H9 (cell line): ENCODE results near the gene WDR55. TPM values are rescaled to one million over a fixed set of nuclear protein-coding genes. Genes with fewer than 3 reads are reported as not detected.
"Not testable (repeated sequence)": the region's sequence is repeated elsewhere in the genome, so short reads cannot be mapped to it uniquely, and the experiment has no call there.

Source experiments
- DNase-seq: peaks from one replicate; pipeline ENCODE4 v3.0.0-alpha.2; 2017
- H2AFZ ChIP-seq: one replicate; pipeline ENCODE4 v1.6.1; 2013; ENCODE audit warnings: mild to moderate bottlenecking, low read length, control low read depth, moderate library complexity
- H2AK5ac ChIP-seq: 2 replicates; pipeline ENCODE4 v1.6.1; 2013; ENCODE audit warnings: low read length, control low read depth, mixed read lengths; ENCODE audit not compliant: insufficient read length
- H2BK120ac ChIP-seq: one replicate; pipeline ENCODE4 v1.6.1; 2013; ENCODE audit warnings: low read depth, mild to moderate bottlenecking, low read length, control low read depth, inconsistent platforms; ENCODE audit not compliant: poor library complexity, severe bottlenecking
- H2BK12ac ChIP-seq: 2 replicates; pipeline ENCODE4 v1.6.1; 2013; ENCODE audit warnings: low read length, control low read depth, mixed read lengths, low read depth; ENCODE audit not compliant: insufficient read length
- H2BK15ac ChIP-seq: 2 replicates; pipeline ENCODE4 v1.6.1; 2013; ENCODE audit warnings: low read depth, low read length, control low read depth
- H2BK20ac ChIP-seq: one replicate; pipeline ENCODE4 v1.6.1; 2013; ENCODE audit warnings: low read depth, mild to moderate bottlenecking, low read length, control low read depth, inconsistent platforms; ENCODE audit not compliant: poor library complexity, severe bottlenecking
- H2BK5ac ChIP-seq: 2 replicates; pipeline ENCODE4 v1.6.1; 2013; ENCODE audit warnings: low read length, control low read depth, mixed read lengths; ENCODE audit not compliant: insufficient read length
- H3K14ac ChIP-seq: 2 replicates; pipeline ENCODE4 v1.6.1; 2013; ENCODE audit warnings: low read length, control low read depth; ENCODE audit not compliant: insufficient read depth
- H3K18ac ChIP-seq: 2 replicates; pipeline ENCODE4 v1.6.1; 2013; ENCODE audit warnings: low read depth, mild to moderate bottlenecking, mixed read lengths, low read length, control low read depth; ENCODE audit not compliant: insufficient read length
- H3K23ac ChIP-seq: 2 replicates; pipeline ENCODE4 v1.6.1; 2013; ENCODE audit warnings: low read length, control low read depth, mixed read lengths, low read depth; ENCODE audit not compliant: insufficient read length
- H3K23me2 ChIP-seq: 2 replicates; pipeline ENCODE4 v1.6.1; 2013; ENCODE audit warnings: low read depth, mild to moderate bottlenecking, mixed read lengths, low read length, control low read depth; ENCODE audit not compliant: insufficient read length, poor library complexity, severe bottlenecking
- H3K27ac ChIP-seq: 2 replicates; pipeline ENCODE4 v1.5.1; 2013; ENCODE audit warnings: low read length, control low read depth, mixed read lengths, low read depth; ENCODE audit not compliant: insufficient read length
- H3K27me3 ChIP-seq: 2 replicates; pipeline ENCODE4 v1.6.1; 2013; ENCODE audit warnings: low read length, control low read depth, inconsistent platforms; ENCODE audit not compliant: insufficient read depth
- H3K4ac ChIP-seq: 2 replicates; pipeline ENCODE4 v1.6.1; 2013; ENCODE audit warnings: low read depth, mild to moderate bottlenecking, control low read depth, inconsistent platforms, low read length, moderate library complexity
- H3K4me1 ChIP-seq: 2 replicates; pipeline ENCODE4 v1.6.1; 2013; ENCODE audit warnings: low read length, control low read depth, inconsistent platforms; ENCODE audit not compliant: insufficient read depth
- H3K4me2 ChIP-seq: 2 replicates; pipeline ENCODE4 v1.6.1; 2013; ENCODE audit warnings: low read length, control low read depth, mixed read lengths; ENCODE audit not compliant: insufficient read length, insufficient read depth
- H3K56ac ChIP-seq: 2 replicates; pipeline ENCODE4 v1.6.1; 2013; ENCODE audit warnings: low read depth, mild to moderate bottlenecking, mixed read lengths, low read length, control low read depth; ENCODE audit not compliant: insufficient read length
- H3K79me1 ChIP-seq: 2 replicates; pipeline ENCODE4 v1.6.1; 2013; ENCODE audit warnings: low read depth, mild to moderate bottlenecking, moderate library complexity, low read length, control low read depth, inconsistent platforms; ENCODE audit not compliant: insufficient read depth, poor library complexity, severe bottlenecking
- H3K79me2 ChIP-seq: 2 replicates; pipeline ENCODE4 v1.6.1; 2013; ENCODE audit warnings: low read length, control low read depth, inconsistent platforms; ENCODE audit not compliant: insufficient read depth
- H3K9ac ChIP-seq: 2 replicates; pipeline ENCODE4 v1.6.1; 2013; ENCODE audit warnings: low read length, control low read depth, mixed read lengths; ENCODE audit not compliant: insufficient read length; ENCODE audit errors: extremely low read depth
- H3K9me3 ChIP-seq: one replicate; pipeline ENCODE4 v1.6.1; 2013; ENCODE audit warnings: low read depth, low read length, inconsistent platforms; ENCODE audit not compliant: control insufficient read depth
- H3T11ph ChIP-seq: one replicate; pipeline ENCODE4 v1.6.1; 2013; ENCODE audit warnings: mild to moderate bottlenecking, low read length, control low read depth, inconsistent platforms
- H4K20me1 ChIP-seq: one replicate; pipeline ENCODE4 v1.6.1; 2013; ENCODE audit not compliant: control insufficient read depth, insufficient read length, insufficient read depth
- H4K5ac ChIP-seq: 2 replicates; pipeline ENCODE4 v1.6.1; 2013; ENCODE audit warnings: low read depth, mild to moderate bottlenecking, mixed read lengths, low read length, control low read depth; ENCODE audit not compliant: insufficient read length
- H4K8ac ChIP-seq: replicated peaks from 2 replicates; pipeline ENCODE4 v1.6.1; 2013; ENCODE audit warnings: low read length, control low read depth, mixed read lengths, low read depth; ENCODE audit not compliant: insufficient read length
- H4K91ac ChIP-seq: 2 replicates; pipeline ENCODE4 v1.6.1; 2013; ENCODE audit warnings: low read depth, mild to moderate bottlenecking, moderate library complexity, mixed read lengths, low read length, control low read depth; ENCODE audit not compliant: insufficient read length
- H3K27ac Mint-ChIP-seq, 3 experiments: 2 replicates in 2 of 3; 3 replicates in 1 of 3; pipeline ENCODE4 v1.8.0; 2020 to 2021; ENCODE audit warnings: mixed read lengths in 3 of 3, mild to moderate bottlenecking in 1 of 3, moderate library complexity in 1 of 3
- H3K27me3 Mint-ChIP-seq: 2 replicates; pipeline ENCODE4 v1.8.0; 2021; ENCODE audit warnings: low read depth, mild to moderate bottlenecking, moderate library complexity, mixed read lengths
- H3K36me3 Mint-ChIP-seq, 3 experiments: 2 replicates in 2 of 3; 3 replicates in 1 of 3; pipeline ENCODE4 v1.8.0; 2020 to 2021; ENCODE audit warnings: low read depth in 3 of 3, mixed read lengths in 3 of 3; ENCODE audit not compliant: insufficient read depth in 1 of 3
- H3K4me1 Mint-ChIP-seq, 2 experiments: 2 replicates each; pipeline ENCODE4 v1.8.0; 2020; ENCODE audit warnings: mixed read lengths in 2 of 2
- H3K4me3 Mint-ChIP-seq, 2 experiments: 2 replicates in 1 of 2; 3 replicates in 1 of 2; pipeline ENCODE4 v1.8.0; 2020 to 2021; ENCODE audit warnings: mild to moderate bottlenecking in 2 of 2, mixed read lengths in 2 of 2, moderate library complexity in 1 of 2
- H3K9me3 Mint-ChIP-seq, 2 experiments: 2 replicates in 1 of 2; 3 replicates in 1 of 2; pipeline ENCODE4 v1.8.0; 2020; ENCODE audit warnings: mild to moderate bottlenecking in 2 of 2, mixed read lengths in 2 of 2, moderate library complexity in 1 of 2
- WGBS: extraction: QIAGEN DNeasy Blood & Tissue Kit; methylation state at CpG from one replicate; pipeline ENCODE4 v1.1.7; 2013; ENCODE audit warnings: missing lambda C conversion rate, low lambda C conversion rate, mixed read lengths; ENCODE audit not compliant: insufficient read length; ENCODE audit errors: extremely low coverage; 5-methylcytosine and 5-hydroxymethylcytosine counted together
- total RNA-seq: library from RNA; stranded (reverse); gene quantifications from 2 replicates; pipeline ENCODE4 v1.2.1, GENCODE V29; 2021
- TF ChIP-seq, protein P1 (sequence below): fragments of 200-600 bp; sonication (generic); conservative IDR thresholded peaks from 3 replicates; pipeline ENCODE4 v1.8.0; 2021; ENCODE audit warnings: antibody characterized with exemption, mild to moderate bottlenecking

The WDR55 gene
- total RNA-seq, 1 experiment from 2014 or later, result 24.7 TPM

DNA sequence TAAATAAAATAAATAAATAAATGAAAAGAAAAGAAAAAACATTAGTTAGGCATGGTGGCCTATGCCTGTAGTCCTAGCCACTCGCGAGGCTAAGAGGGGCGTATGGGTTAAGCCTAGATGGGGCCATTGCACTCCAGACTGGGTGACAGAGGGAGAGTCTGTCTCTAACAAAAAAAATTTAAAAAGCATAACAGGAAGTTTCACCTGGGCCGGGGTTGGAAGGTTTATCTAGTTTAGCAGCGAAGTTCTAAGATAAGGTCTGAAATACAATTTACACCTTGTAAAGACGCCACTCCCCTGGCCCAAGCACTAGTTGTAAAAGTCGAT, 53.5 kb downstream of the WDR55 start:
- H3K9ac ChIP-seq, result no peak overlapping the region
- no peaks in the 10 kb centered on the region for H3K79me1 ChIP-seq
- H2BK120ac ChIP-seq, result no peak overlapping the region
- no peak overlapping the region for H3K27ac ChIP-seq
- TF ChIP-seq, protein P1, sequence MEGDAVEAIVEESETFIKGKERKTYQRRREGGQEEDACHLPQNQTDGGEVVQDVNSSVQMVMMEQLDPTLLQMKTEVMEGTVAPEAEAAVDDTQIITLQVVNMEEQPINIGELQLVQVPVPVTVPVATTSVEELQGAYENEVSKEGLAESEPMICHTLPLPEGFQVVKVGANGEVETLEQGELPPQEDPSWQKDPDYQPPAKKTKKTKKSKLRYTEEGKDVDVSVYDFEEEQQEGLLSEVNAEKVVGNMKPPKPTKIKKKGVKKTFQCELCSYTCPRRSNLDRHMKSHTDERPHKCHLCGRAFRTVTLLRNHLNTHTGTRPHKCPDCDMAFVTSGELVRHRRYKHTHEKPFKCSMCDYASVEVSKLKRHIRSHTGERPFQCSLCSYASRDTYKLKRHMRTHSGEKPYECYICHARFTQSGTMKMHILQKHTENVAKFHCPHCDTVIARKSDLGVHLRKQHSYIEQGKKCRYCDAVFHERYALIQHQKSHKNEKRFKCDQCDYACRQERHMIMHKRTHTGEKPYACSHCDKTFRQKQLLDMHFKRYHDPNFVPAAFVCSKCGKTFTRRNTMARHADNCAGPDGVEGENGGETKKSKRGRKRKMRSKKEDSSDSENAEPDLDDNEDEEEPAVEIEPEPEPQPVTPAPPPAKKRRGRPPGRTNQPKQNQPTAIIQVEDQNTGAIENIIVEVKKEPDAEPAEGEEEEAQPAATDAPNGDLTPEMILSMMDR, result no peak
- H4K20me1 ChIP-seq, result no peaks in the 10 kb centered on the region
- no peaks in the 10 kb centered on the region for H3K23me2 ChIP-seq
- H2BK20ac ChIP-seq, result no peak overlapping the region
- no peak overlapping the region for H3K4ac ChIP-seq
- H2BK5ac ChIP-seq, result no peak overlapping the region
- H2BK15ac ChIP-seq, result no peak overlapping the region
- H3K36me3 Mint-ChIP-seq, result no peaks in the 10 kb centered on the region
- no peaks in the 10 kb centered on the region for H3K9me3 ChIP-seq
- no peak overlapping the region for H2BK12ac ChIP-seq
- peaks cover 0 to 3% of the 10 kb centered on the region in 2 experiments; a peak in 2 of 5 replicates for H3K9me3 Mint-ChIP-seq
- no peak overlapping the region for H3K18ac ChIP-seq
- no peak for DNase-seq
- no peaks in the 10 kb centered on the region for H3K4me1 Mint-ChIP-seq
- no peak overlapping the region for H3K56ac ChIP-seq
- H3K27me3 Mint-ChIP-seq, result peaks cover 5% of the 10 kb centered on the region
- H4K5ac ChIP-seq, result no peak overlapping the region
- H3K4me1 ChIP-seq, result no peaks in the 10 kb centered on the region
- H3K4me2 ChIP-seq, result no peak overlapping the region
- no peak overlapping the region for H3K4me3 Mint-ChIP-seq
- H2AK5ac ChIP-seq, result no peak overlapping the region
- H4K91ac ChIP-seq, result no peak overlapping the region
- H4K8ac ChIP-seq, result no peak overlapping the region
- no peak overlapping the region for H2AFZ ChIP-seq
- H3K27ac Mint-ChIP-seq, result no peak overlapping the region
- no peak overlapping the region for H3K14ac ChIP-seq
- H3K23ac ChIP-seq, result no peak overlapping the region
- H3K79me2 ChIP-seq, result no peaks in the 10 kb centered on the region
- WGBS, result no CpG with 5 or more reads among the region's 7 CpGs
- no peak overlapping the region for H3T11ph ChIP-seq
- no peaks in the 10 kb centered on the region for H3K27me3 ChIP-seq

DNA sequence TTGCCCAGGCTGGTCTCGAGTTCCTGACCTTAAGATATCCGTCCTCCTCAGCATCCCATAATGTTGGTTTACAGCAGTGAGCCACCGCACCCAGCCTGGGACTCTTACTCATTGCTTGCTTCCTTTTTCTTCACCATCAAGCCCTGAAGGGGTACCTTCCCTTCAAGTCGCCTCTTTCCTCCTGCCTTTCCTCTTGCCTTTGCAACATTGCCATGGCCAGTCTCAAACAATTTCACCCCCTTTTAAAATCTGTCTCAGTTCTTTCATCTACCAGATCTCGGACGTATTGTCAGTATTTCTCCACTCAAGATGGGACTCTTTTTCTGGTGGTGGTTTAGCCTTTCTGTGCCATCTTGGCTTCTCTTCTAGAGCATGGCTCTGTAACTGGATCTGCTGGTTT, 56.0 kb downstream of the WDR55 start:
- H3K79me1 ChIP-seq, H2BK5ac ChIP-seq, H4K91ac ChIP-seq, H3K4me1 ChIP-seq, H3K27me3 ChIP-seq, H3K27me3 Mint-ChIP-seq, H3K9me3 ChIP-seq, H4K5ac ChIP-seq, H3K27ac Mint-ChIP-seq, H2AFZ ChIP-seq, H2BK15ac ChIP-seq, H3K23ac ChIP-seq, H3K4me2 ChIP-seq, H3K9ac ChIP-seq, H4K8ac ChIP-seq, H2BK120ac ChIP-seq, H3K27ac ChIP-seq, H3K36me3 Mint-ChIP-seq, H3K4me1 Mint-ChIP-seq, H2BK12ac ChIP-seq, H3K9me3 Mint-ChIP-seq, H3K18ac ChIP-seq, H3K4me3 Mint-ChIP-seq, H3K4ac ChIP-seq, DNase-seq, H2AK5ac ChIP-seq, H3T11ph ChIP-seq, H3K56ac ChIP-seq, H3K79me2 ChIP-seq, H3K23me2 ChIP-seq, H2BK20ac ChIP-seq, H3K14ac ChIP-seq, H4K20me1 ChIP-seq: not testable (repeated sequence)
- no CpG with 5 or more reads among the region's 6 CpGs for WGBS
